ENCODE measurements around the gene SNRPD2.
"Not testable (repeated sequence)": the region's sequence is repeated elsewhere in the genome, so short reads cannot be mapped to it uniquely, and the experiment has no call there.

Gene SNRPD2

GRCh38 chr19:45691516-45692186 is at the start of gene SNRPD2:
Gene SNRPD2 (minus strand): TSS chr19:45691953. CDS start chr19:45691888, 65 bp downstream.
- DNase-seq (ENCODE audit: low read depth in 2 of 2) = peak; percentile 85 to 88

DNA sequence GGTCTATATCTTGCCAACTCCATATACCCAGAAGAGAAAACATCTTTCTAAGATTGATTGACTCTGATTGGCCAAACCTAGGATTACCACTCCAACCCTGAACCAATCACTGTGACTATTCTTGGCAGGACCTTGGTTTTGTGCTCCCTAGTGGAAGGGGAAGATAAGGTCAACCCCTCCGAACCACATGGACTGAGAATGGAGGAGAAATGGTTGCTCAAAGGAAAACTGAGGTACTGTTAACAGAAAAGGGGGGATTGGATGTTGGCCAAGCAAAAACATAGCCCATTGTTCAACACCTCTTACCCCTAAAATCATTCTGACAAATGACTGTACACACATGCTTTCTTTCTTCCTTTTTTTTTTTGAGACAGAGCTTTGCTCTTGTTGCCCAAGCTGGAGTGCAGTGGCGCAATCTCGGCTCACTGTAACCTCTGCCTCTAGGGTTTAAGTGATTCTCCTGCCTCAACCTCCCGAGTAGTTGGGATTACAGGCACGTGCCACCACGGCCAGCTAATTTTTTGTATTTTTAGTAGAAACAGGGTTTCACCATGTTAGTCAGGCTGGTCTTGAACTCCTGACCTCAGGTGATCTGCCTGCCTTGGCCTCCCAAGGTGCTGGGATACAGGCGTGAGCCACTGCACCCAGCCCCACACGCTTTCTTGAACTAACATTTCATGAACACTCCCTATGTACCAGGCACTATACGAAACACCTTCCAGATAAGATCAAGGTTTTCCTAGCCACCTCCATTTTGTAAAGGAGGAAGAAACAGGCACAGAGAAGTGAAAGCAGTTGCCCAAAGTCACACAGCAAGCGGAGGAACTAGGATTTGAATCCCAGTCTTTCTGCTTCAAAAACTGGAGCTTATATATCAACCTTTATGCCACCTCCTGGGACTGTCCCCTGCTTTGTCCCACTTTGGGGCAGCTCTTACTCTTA is 48.0 kb upstream of the SNRPD2 start:
- no peak for DNase-seq (ENCODE audit: low read depth in 2 of 2)

DNA sequence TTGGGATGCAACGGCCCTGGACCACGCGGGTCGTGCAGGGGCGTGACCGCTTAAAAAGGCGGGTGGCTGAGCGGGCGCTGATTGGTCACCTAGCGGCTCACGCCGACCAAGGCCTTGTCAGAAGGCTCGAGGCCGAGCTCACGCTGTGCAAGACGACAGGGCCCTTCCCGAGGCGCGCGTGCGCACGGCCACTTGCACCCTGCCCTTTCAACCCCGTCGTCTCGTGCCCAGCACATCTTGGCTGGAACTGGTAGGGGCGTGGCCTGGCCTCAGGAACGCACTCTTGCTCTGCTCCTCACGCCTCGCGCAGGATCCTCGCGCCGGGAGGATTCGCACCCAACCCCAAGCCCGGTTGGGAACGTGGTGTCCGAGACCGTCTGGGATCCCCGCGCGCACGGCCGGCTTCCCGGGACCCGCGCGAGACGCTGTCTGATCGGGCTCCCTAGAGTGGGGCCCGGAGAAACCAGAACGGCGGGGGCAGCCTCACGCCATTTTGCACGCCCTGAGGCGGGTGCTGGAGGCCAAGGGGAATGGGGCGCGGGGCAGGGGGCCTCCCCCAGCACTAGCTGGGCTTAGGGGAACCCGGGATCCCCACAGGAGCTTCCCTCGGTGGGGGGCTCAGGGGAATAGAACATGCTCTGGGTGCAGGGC is 41.5 kb upstream of the SNRPD2 start, which contains the start of gene MEIOSIN:
Gene MEIOSIN (plus strand): TSS at position 280 of the 651 bp plus-strand sequence. CDS start 1,938 bp downstream, outside the sequence.
- no peak for DNase-seq (ENCODE audit: low read depth in 2 of 2)

GRCh38 chr19:45730368-45731288 is 38.9 kb upstream of the SNRPD2 start, which contains the start of gene FBXO46:
Gene FBXO46 (minus strand): TSS chr19:45730896. CDS start chr19:45713495, 17,401 bp downstream.
- DNase-seq (ENCODE audit: low read depth in 2 of 2) = peak; percentile 88 to 91

- no peak for DNase-seq (ENCODE audit: low read depth in 2 of 2)
Measured at GRCh38 chr19:45729800-45730290, 38.1 kb upstream of the SNRPD2 start.

DNA sequence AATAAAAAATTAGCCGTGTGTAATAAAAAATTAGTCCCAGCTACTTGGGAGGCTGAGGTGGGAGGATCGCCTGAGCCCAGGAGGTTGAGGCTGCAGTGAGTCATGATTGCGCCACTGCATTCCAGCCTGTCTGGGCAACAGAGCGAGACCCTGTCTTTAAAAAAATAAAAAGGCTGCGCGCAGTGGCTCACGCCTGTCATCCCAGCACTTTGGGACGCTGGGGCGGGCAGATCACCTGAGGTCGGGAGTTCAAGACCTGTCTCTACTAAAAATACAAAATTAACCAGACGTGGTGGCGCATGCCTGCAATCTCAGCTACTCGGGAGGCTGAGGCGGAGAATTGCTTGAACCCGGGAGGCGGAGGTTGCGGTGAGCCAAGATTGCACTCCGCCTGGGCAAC is 36.9 kb upstream of the SNRPD2 start:
- DNase-seq (ENCODE audit: low read depth in 2 of 2) = not testable (repeated sequence)

GRCh38 chr19:45720065-45720464 is 28.3 kb upstream of the SNRPD2 start:
- DNase-seq (ENCODE audit: low read depth in 2 of 2) = not testable (repeated sequence)

DNA sequence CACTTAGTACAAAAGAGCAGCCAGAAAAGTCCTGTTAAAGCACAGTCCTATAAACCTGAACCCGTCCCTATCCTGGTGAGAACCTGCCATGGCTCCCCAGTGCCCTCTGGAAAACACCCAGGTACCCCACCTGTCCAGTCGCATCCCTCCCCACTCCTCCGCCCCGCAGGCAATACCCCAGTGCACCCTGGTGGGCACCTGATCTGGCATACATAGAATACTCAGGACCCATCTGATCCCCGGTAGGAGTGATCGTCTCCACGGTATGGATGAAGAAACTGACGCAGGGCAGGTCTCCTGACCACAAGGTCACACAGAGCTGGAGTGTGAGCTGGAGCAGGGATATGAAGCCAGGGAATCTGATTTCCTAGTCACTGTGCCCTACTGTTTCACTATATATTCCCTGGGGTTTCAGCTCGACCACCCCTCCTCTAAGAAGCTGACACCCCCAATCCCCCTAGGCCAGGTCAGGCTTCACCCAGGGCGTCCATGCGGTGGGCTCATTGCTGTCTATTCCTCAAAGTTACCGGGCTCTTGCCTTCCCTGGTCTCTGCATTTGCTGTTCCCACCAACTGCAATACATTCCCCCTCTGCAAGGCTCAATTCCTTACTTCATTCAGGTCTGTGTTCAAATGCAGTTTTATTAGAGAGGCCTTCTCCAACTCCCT is 26.4 kb upstream of the SNRPD2 start:
- no peak for DNase-seq (ENCODE audit: low read depth in 2 of 2)

GRCh38 chr19:45717131-45717982 is 25.6 kb upstream of the SNRPD2 start:
- DNase-seq (ENCODE audit: low read depth in 2 of 2) = peak; percentile 94

GRCh38 chr19:45716359-45717130 is 24.8 kb upstream of the SNRPD2 start:
- no peak for DNase-seq (ENCODE audit: low read depth in 2 of 2)

GRCh38 chr19:45715139-45715538 is 23.4 kb upstream of the SNRPD2 start:
- no peak for DNase-seq (ENCODE audit: low read depth in 2 of 2)

GRCh38 chr19:45713141-45713540 is 21.4 kb upstream of the SNRPD2 start:
- DNase-seq (ENCODE audit: low read depth in 2 of 2) = no peak

DNA sequence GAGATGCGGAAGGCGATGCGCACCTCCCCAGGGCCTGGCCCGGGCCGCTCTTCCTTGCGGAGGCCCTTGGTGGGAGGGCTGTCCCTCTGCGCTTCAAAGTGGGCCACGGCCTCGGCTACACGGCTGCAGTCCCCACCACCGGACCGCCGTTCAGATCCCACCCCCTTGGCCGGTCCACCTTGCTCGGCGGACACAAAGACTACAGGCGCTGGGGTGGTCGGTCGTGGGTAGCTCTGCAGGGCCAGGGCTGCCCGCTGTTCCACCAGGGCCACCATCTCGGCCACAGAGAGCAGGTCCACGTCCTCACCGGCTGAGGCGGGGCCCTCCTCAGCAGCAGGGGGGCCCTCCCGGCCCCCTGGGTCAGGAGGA is 20.9 kb upstream of the SNRPD2 start:
- DNase-seq (ENCODE audit: low read depth in 2 of 2) = no peak

GRCh38 chr19:45711851-45712698 is 20.3 kb upstream of the SNRPD2 start:
- DNase-seq (ENCODE audit: low read depth in 2 of 2) = no peak

DNA sequence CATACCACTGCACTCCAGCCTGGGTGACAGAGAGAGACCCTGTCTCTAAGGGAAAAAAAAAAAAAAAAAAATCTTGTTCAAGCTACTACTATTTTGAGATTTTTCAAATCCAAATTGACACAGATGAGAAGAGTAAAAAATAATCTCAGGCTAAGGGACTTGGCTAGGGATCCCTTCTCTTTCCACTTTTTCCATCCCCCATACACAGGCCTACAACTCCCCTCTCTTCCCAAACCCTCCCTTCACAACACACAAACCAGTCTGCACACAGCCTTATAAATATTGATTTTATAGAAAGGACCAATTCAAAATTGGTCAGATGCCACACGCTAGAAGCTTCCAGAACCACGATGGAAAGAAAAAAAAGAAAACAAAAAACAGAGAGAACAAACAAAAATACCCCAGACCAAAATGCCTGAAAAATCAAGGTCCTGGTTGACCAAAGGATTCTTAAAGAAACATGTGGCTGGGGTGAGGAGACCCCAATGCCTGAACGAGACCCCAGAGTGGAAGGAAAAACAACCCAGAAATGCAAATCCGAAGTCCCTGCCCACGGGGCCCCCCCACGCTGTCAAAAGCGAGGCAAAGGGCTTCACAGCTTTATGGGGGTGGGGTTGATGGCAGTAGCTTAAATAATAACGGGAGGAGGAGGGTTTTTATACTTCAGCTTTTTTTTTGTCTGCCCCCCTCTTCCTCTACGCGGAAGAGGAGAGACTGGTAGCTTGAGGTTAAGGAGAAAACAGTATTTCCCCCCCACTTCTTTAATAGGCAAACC is 18.8 kb upstream of the SNRPD2 start:
- DNase-seq (ENCODE audit: low read depth in 2 of 2) = no peak

- DNase-seq (ENCODE audit: low read depth in 2 of 2) = no peak
Measured at GRCh38 chr19:45705710-45706415, 14.1 kb upstream of the SNRPD2 start.
